ENCODE data around the gene SLC38A5.

GRCh38 chrX:48472225-48472624, 2.2 kb upstream of the SLC38A5 start:
- TF ChIP-seq CTCF (conservative IDR thresholded peaks at IDR 0.05 in 1 of 2, IDR thresholded peaks at IDR 0.05 in 1 of 2; ENCODE audit: extremely low read depth in 1 of 2, insufficient read depth in 1 of 2, low read depth in 1 of 2, low read length in 2 of 2) (no peak), EZH2 (IDR thresholded peaks at IDR 0.05; ENCODE audit: borderline replicate concordance, low read length) (no peak)

Measured in mammary epithelial cell (primary cell).